BJ (cell line): ENCODE data around the gene VCX. TPM values are rescaled to one million over a fixed set of nuclear protein-coding genes. Genes with fewer than 3 reads are reported as not detected.

ENCODE experiments used
- CTCF ChIA-PET: fragments of 350-600 bp; formaldehyde crosslinking; extraction: SDS; loops from one replicate; lab custom pipeline; 2021; ENCODE audit warnings: antibody characterized with exemption, inconsistent platforms; lab: Yijun Ruan, JAX
- POLR2A ChIA-PET: fragments of 300-600 bp; sonication (Branson Sonifier 250); formaldehyde crosslinking; extraction: SDS; loops from one replicate; lab custom pipeline; 2021; ENCODE audit warnings: antibody characterized with exemption; lab: Charles Lee
- DNase-seq: peaks from one replicate; pipeline ENCODE4 v3.0.0-alpha.2; 2011; ENCODE audit warnings: low read depth
- H3K27me3 ChIP-seq: 2 replicates; pipeline ENCODE4 v1.6.0; 2011; ENCODE audit warnings: low read length; ENCODE audit not compliant: control insufficient read depth, insufficient read depth
- H3K36me3 ChIP-seq: 2 replicates; pipeline ENCODE4 v1.5.1; 2011; ENCODE audit warnings: low read length; ENCODE audit not compliant: control insufficient read depth, insufficient read depth
- H3K4me3 ChIP-seq: 2 replicates; pipeline ENCODE4 v1.5.1; 2011; ENCODE audit warnings: low read depth, mild to moderate bottlenecking, control low read depth, low read length
- CTCF ChIP-seq: IDR thresholded peaks from 2 replicates; pipeline ENCODE4 v1.5.1; 2011; ENCODE audit warnings: low read depth, mild to moderate bottlenecking, control low read depth, inconsistent platforms, low read length, moderate library complexity; ENCODE audit not compliant: insufficient read depth
- polyA plus RNA-seq: library from polyadenylated mRNA; depleted of rRNA; stranded (reverse); fragments of >200 nt; gene quantifications from 2 replicates; pipeline ENCODE4 v1.2.3, GENCODE V29; 2011; rRNA removed

Gene VCX
- polyA plus RNA-seq, 1 experiment: not detected

GRCh38 chrX:7889680-7890079 lies 46.7 kb downstream of the VCX start:
- Histone ChIP-seq H3K4me3 (no peak overlapping the region), H3K36me3 (no peaks in the 10 kb centered on the region), H3K27me3 (no peaks in the 10 kb centered on the region)
- no peak for DNase-seq
- CTCF ChIA-PET: no interaction called here
- POLR2A ChIA-PET: interaction anchor here (0.7 kb wide), 1 partner anchor 841 kb away, joined by 4 read pairs; no protein-coding TSS in a partner anchor
- TF ChIP-seq CTCF: no peak

GRCh38 chrX:7891928-7892327 lies 49.0 kb downstream of the VCX start:
- no peak for TF ChIP-seq CTCF
- Histone ChIP-seq H3K27me3 (no peaks in the 10 kb centered on the region), H3K36me3 (no peaks in the 10 kb centered on the region), H3K4me3 (no peak overlapping the region)
- ChIA-PET POLR2A (no interaction called here), CTCF (no interaction called here)
- DNase-seq: no peak

Other genes with a start within 250 kb of the VCX start
- gene PNPLA4, start 84.2 kb downstream of the VCX start, polyA plus RNA-seq: 20.1 and 26.0 TPM in 2 replicates